Adipose tissue (tissue), 3 donors: ENCODE data around the gene BPIFB4. TPM values are rescaled to one million over a fixed set of nuclear protein-coding genes. Genes with fewer than 3 reads are reported as not detected.
"Not testable (repeated sequence)": the region's sequence is repeated elsewhere in the genome, so short reads cannot be mapped to it uniquely, and the experiment has no call there.

Source experiments
- H3K27ac ChIP-seq: one replicate; pipeline ENCODE4 v1.5.1; 2013; ENCODE audit warnings: low read depth, low read length
- WGBS, 3 donors: extraction: QIAGEN DNeasy Blood & Tissue Kit; methylation state at CpG; one replicate each; pipeline ENCODE4 v1.1.7; 2013; 5-methylcytosine and 5-hydroxymethylcytosine counted together
- polyA plus RNA-seq, 3 donors: library from polyadenylated mRNA; stranded (reverse); fragments of 200-250 nt; gene quantifications; one replicate each; pipeline ENCODE4 v1.2.3, GENCODE V29; 2013
- donor health status: healthy with polysubstance abuse.
- donor health status: Bipolar disorder and iron deficiency.
- donor health status: healthy.

Gene BPIFB4
- polyA plus RNA-seq = under 1 TPM in 1 of 3 donors, not detected in 2; 0.12 TPM

GRCh38 chr20:33079259-33079658, at the start of gene BPIFB4:
Gene BPIFB4, plus strand, starts transcription at chr20:33079643. Its CDS starts 1,884 bp downstream, at chr20:33081527.
- no peak within 1 kb of the TSS for H3K27ac ChIP-seq
- 77 to 97% (median 83%) methylated on average over 2 of the region's 2 CpGs for whole genome bisulfite sequencing, 3 donors

- 79 to 86% (median 79%) methylated on average over 9 of the region's 9 CpGs for WGBS, 3 donors
- no peak overlapping the region for H3K27ac ChIP-seq
These were observed 49.4 kb upstream of the BPIFB4 start for GRCh38 chr20:33030076-33030475.

- 77 to 87% (median 81%) methylated on average over 6 of the region's 6 CpGs for WGBS, 3 donors
These were observed 48.9 kb upstream of the BPIFB4 start for GRCh38 chr20:33030569-33030968.

GRCh38 chr20:33031531-33031930, 47.9 kb upstream of the BPIFB4 start, which contains the start of gene BPIFB6:
Gene BPIFB6, plus strand, starts transcription at chr20:33031648. Its CDS starts 0 bp downstream, at chr20:33031648.
- WGBS, 3 donors = 83 to 92% (median 90%) methylated on average over 10 of the region's 10 CpGs
- no peak within 1 kb of the TSS for H3K27ac ChIP-seq

More at GRCh38 chr20:33030569-33030968, 48.9 kb upstream of the BPIFB4 start:
- no peak overlapping the region for H3K27ac ChIP-seq

- WGBS, 3 donors = 73 to 81% (median 77%) methylated on average over 6 of the region's 6 CpGs
- H3K27ac ChIP-seq = no peak overlapping the region
These were observed 46.9 kb upstream of the BPIFB4 start for GRCh38 chr20:33032555-33032954.

- H3K27ac ChIP-seq = no peak overlapping the region
- WGBS, 3 donors = 58 to 78% (median 71%) methylated on average over 5 of the region's 5 CpGs
These were observed 46.1 kb upstream of the BPIFB4 start for GRCh38 chr20:33033381-33033780.

- 72 to 88% (median 74%) methylated on average over 5 of the region's 5 CpGs for WGBS, 3 donors
- H3K27ac ChIP-seq = no peak overlapping the region
These were observed 45.3 kb upstream of the BPIFB4 start for GRCh38 chr20:33034115-33034514.

GRCh38 chr20:33034901-33035492, 44.4 kb upstream of the BPIFB4 start:
- H3K27ac ChIP-seq = no peak overlapping the region
- 76 to 86% (median 76%) methylated on average over 6 of the region's 6 CpGs for WGBS, 3 donors

GRCh38 chr20:33037456-33037855, 42.0 kb upstream of the BPIFB4 start:
- no peak overlapping the region for H3K27ac ChIP-seq
- WGBS, 3 donors = 58 to 69% (median 60%) methylated on average over 5 of the region's 5 CpGs

- H3K27ac ChIP-seq = no peak overlapping the region
- 81 to 88% (median 85%) methylated on average over 4 of the region's 4 CpGs for WGBS, 3 donors
These were observed 41.2 kb upstream of the BPIFB4 start for GRCh38 chr20:33038243-33038642.

GRCh38 chr20:33042430-33042829, 37.0 kb upstream of the BPIFB4 start:
- 82 to 94% (median 86%) methylated on average over 3 of the region's 3 CpGs for WGBS, 3 donors
- no peak overlapping the region for H3K27ac ChIP-seq

- no peak overlapping the region for H3K27ac ChIP-seq
- 61 to 81% (median 74%) methylated on average over 2 of the region's 2 CpGs for WGBS, 3 donors
These were observed 36.3 kb upstream of the BPIFB4 start for GRCh38 chr20:33042983-33043730.

GRCh38 chr20:33043731-33044181, 35.7 kb upstream of the BPIFB4 start:
- WGBS, 3 donors = 18 to 66% (median 47%) methylated on average over 1 of the region's 1 CpG
- no peak overlapping the region for H3K27ac ChIP-seq

GRCh38 chr20:33045129-33045721, 34.2 kb upstream of the BPIFB4 start:
- H3K27ac ChIP-seq = not testable (repeated sequence)
- 76 to 89% (median 80%) methylated on average over 15 of the region's 15 CpGs for WGBS, 3 donors

GRCh38 chr20:33046412-33046811, 33.0 kb upstream of the BPIFB4 start:
- no peak overlapping the region for H3K27ac ChIP-seq
- 62 to 78% (median 78%) methylated on average over 3 of the region's 3 CpGs for WGBS, 3 donors

- WGBS, 3 donors = 67 to 85% (median 76%) methylated on average over 4 of the region's 4 CpGs
- no peak overlapping the region for H3K27ac ChIP-seq
These were observed 28.1 kb upstream of the BPIFB4 start for GRCh38 chr20:33051333-33051732.

- H3K27ac ChIP-seq = no peak within 1 kb of the TSS
- 74 to 82% (median 76%) methylated on average over 24 to 25 of the region's 25 CpGs for WGBS, 3 donors
These were observed 25.9 kb upstream of the BPIFB4 start, which contains the start of gene BPIFB3 for GRCh38 chr20:33053291-33054106. Gene BPIFB3, plus strand, starts transcription at chr20:33053903. Its CDS starts 1,533 bp downstream, at chr20:33055436.

- WGBS, 3 donors = 66 to 86% (median 82%) methylated on average over 7 of the region's 7 CpGs
- no peak overlapping the region for H3K27ac ChIP-seq
These were observed 25.1 kb upstream of the BPIFB4 start for GRCh38 chr20:33054381-33054780.
